ENCODE measurements around the gene PLEKHG1. TPM values are rescaled to one million over a fixed set of nuclear protein-coding genes. Genes with fewer than 3 reads are reported as not detected.

PLEKHG1 gene
- polyA plus RNA-seq, 2 of the 4 experiments (the other 2 are of a cell fraction), result 0.17 to 0.93 TPM

DNA sequence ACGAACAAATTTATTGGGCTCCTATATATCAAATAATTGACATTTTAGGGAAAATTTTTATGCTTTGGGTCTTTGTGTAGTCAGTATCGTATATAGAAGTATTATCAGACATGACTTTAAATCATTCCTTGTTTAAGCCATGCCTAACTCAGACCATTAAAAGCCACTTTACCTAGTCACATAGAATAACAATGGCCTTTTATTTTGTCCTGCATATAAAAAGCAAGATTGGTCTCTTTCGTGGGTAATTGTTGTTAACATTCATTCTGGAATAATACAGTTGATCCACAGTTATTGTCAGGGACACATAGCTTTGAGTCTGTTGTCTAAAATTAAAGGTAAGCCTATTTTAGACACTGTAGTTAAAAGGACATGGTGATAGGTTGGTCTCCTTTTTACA, 47.4 kb downstream of the PLEKHG1 start:
- Histone ChIP-seq H3K4me1 (no peaks in the 10 kb centered on the region), H3K4me2 (no peak overlapping the region), H3K27ac (no peak overlapping the region), H3K9me3 (no peaks in the 10 kb centered on the region), H3K4me3 (no peak overlapping the region)
- no peak for TF ChIP-seq MYC (IDR thresholded peaks at IDR 0.05; ENCODE audit: borderline replicate concordance, low read length)
- no peak for TF ChIP-seq EHMT2 (IDR thresholded peaks at IDR 0.05; ENCODE audit: low read depth)
- no peak for TF ChIP-seq KDM1A (IDR thresholded peaks at IDR 0.05; ENCODE audit: low read depth)
- no peak for TF ChIP-seq TFCP2L1 (CRISPR knock-in tag; IDR thresholded peaks at IDR 0.05)
- no peak for TF ChIP-seq CBX2 (IDR thresholded peaks at IDR 0.05; ENCODE audit: borderline replicate concordance, low read depth)
- no peak for TF ChIP-seq POLR2AphosphoS2 (conservative IDR thresholded peaks at IDR 0.05; ENCODE audit: low read length)
- TF ChIP-seq, protein P1, sequence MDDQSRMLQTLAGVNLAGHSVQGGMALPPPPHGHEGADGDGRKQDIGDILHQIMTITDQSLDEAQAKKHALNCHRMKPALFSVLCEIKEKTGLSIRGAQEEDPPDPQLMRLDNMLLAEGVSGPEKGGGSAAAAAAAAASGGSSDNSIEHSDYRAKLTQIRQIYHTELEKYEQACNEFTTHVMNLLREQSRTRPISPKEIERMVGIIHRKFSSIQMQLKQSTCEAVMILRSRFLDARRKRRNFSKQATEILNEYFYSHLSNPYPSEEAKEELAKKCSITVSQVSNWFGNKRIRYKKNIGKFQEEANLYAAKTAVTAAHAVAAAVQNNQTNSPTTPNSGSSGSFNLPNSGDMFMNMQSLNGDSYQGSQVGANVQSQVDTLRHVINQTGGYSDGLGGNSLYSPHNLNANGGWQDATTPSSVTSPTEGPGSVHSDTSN (IDR thresholded peaks at IDR 0.05), result no peak
- no peak for TF ChIP-seq FOXS1 (CRISPR knock-in tag; IDR thresholded peaks at IDR 0.05)
- no peak for TF ChIP-seq GATA3 (IDR thresholded peaks at IDR 0.05; ENCODE audit: borderline replicate concordance)
- TF ChIP-seq EHF (CRISPR knock-in tag; IDR thresholded peaks at IDR 0.05), result no peak
- TF ChIP-seq, protein P2, sequence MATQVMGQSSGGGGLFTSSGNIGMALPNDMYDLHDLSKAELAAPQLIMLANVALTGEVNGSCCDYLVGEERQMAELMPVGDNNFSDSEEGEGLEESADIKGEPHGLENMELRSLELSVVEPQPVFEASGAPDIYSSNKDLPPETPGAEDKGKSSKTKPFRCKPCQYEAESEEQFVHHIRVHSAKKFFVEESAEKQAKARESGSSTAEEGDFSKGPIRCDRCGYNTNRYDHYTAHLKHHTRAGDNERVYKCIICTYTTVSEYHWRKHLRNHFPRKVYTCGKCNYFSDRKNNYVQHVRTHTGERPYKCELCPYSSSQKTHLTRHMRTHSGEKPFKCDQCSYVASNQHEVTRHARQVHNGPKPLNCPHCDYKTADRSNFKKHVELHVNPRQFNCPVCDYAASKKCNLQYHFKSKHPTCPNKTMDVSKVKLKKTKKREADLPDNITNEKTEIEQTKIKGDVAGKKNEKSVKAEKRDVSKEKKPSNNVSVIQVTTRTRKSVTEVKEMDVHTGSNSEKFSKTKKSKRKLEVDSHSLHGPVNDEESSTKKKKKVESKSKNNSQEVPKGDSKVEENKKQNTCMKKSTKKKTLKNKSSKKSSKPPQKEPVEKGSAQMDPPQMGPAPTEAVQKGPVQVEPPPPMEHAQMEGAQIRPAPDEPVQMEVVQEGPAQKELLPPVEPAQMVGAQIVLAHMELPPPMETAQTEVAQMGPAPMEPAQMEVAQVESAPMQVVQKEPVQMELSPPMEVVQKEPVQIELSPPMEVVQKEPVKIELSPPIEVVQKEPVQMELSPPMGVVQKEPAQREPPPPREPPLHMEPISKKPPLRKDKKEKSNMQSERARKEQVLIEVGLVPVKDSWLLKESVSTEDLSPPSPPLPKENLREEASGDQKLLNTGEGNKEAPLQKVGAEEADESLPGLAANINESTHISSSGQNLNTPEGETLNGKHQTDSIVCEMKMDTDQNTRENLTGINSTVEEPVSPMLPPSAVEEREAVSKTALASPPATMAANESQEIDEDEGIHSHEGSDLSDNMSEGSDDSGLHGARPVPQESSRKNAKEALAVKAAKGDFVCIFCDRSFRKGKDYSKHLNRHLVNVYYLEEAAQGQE (IDR thresholded peaks at IDR 0.05), result no peak
- TF ChIP-seq TP53 (CRISPR knock-in tag; IDR thresholded peaks at IDR 0.05), result no peak
- TF ChIP-seq HOXB5 (CRISPR knock-in tag; IDR thresholded peaks at IDR 0.05), result no peak
- no peak for TF ChIP-seq NFE2L2 (conservative IDR thresholded peaks at IDR 0.05; ENCODE audit: low read length)
- no peak for TF ChIP-seq SMC3 (IDR thresholded peaks at IDR 0.05)
- no peak for TF ChIP-seq RFX5 (IDR thresholded peaks at IDR 0.05)
- TF ChIP-seq KDM5A (IDR thresholded peaks at IDR 0.05), result no peak
- TF ChIP-seq, protein P3, sequence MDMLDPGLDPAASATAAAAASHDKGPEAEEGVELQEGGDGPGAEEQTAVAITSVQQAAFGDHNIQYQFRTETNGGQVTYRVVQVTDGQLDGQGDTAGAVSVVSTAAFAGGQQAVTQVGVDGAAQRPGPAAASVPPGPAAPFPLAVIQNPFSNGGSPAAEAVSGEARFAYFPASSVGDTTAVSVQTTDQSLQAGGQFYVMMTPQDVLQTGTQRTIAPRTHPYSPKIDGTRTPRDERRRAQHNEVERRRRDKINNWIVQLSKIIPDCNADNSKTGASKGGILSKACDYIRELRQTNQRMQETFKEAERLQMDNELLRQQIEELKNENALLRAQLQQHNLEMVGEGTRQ (IDR thresholded peaks at IDR 0.05), result no peak
- TF ChIP-seq CHD4 (IDR thresholded peaks at IDR 0.05; ENCODE audit: borderline replicate concordance), result no peak
- TF ChIP-seq, protein P4, sequence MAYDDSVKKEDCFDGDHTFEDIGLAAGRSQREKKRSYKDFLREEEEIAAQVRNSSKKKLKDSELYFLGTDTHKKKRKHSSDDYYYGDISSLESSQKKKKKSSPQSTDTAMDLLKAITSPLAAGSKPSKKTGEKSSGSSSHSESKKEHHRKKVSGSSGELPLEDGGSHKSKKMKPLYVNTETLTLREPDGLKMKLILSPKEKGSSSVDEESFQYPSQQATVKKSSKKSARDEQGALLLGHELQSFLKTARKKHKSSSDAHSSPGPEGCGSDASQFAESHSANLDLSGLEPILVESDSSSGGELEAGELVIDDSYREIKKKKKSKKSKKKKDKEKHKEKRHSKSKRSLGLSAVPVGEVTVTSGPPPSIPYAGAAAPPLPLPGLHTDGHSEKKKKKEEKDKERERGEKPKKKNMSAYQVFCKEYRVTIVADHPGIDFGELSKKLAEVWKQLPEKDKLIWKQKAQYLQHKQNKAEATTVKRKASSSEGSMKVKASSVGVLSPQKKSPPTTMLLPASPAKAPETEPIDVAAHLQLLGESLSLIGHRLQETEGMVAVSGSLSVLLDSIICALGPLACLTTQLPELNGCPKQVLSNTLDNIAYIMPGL (CRISPR knock-in tag; IDR thresholded peaks at IDR 0.05; ENCODE audit: borderline replicate concordance), result no peak
- ChIA-PET POLR2A (no interaction called here), CTCF (no interaction called here)
- FAIRE-seq (no peak), DNase-seq (ENCODE audit: low read depth in 1 of 2, low spot score in 1 of 2) (no peak), ATAC-seq (no peak)
- 53% methylated on average over 3 of the region's 3 CpGs for WGBS (ENCODE audit: missing lambda C conversion rate)

Other genes with a start within 250 kb of the PLEKHG1 start
- 0.03 and 0.08 TPM in 2 replicates for gene IYD, start 230.9 kb upstream of the PLEKHG1 start, polyA plus RNA-seq (2011; rRNA removed)
- not detected in 3 replicates for gene IYD, start 230.9 kb upstream of the PLEKHG1 start, polyA plus RNA-seq (2017; fragmentation: RNase III; extraction: RNeasy Plus Mini Kit Qiagen cat#74134 plus additional on column Dnase treatment)